Measurements from ENCODE around the gene TEX11.
"Not testable (repeated sequence)": the region's sequence is repeated elsewhere in the genome, so short reads cannot be mapped to it uniquely, and the experiment has no call there.

TEX11 gene

DNA sequence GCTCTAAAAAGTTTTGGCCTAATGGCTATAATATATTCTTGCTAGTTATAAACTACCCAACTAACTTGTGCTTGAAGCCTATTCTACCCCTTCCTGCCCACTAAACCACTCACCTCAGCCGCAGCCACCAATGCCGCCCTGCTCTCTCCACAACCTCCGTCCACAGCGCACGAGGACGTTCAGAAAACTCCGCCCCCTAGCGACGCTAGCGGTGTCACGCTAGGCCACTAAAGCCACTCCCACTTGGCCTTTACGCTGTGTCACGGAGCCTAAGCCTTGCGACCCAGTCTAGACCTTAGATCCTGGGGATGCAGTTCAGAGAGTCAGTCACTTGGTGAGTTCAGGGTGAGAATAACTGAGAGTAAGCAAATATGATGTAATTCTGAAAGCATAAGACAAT is at the start of gene TEX11:
TEX11 (minus strand) TSS at position 171 of the 400 bp plus-strand sequence. CDS start 922 bp downstream, outside the sequence.
- DNase-seq (ENCODE audit: low read depth), result no peak

DNA sequence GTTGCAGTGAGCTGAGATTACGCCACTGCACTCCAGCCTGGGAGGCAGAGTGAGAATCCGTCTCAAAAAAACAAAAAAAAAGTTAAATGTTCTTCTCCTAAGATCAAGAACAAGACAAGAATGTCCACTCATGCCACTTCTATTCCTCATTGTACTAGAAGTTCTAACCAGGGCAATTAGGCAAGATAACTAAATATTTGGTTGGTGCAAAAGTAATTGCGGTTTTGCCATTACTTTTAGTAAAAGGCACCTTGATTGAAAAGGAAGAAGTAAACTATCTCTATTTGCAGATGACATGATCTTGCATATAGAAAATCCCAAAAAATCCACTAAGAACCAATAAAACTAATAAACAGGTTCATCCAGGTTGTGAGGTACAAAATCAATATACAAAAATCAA is 46.4 kb upstream of the TEX11 start:
- DNase-seq (ENCODE audit: low read depth), result no peak

GRCh38 chrX:70924294-70924911 is 15.9 kb upstream of the TEX11 start:
- DNase-seq (ENCODE audit: low read depth), result no peak

DNA sequence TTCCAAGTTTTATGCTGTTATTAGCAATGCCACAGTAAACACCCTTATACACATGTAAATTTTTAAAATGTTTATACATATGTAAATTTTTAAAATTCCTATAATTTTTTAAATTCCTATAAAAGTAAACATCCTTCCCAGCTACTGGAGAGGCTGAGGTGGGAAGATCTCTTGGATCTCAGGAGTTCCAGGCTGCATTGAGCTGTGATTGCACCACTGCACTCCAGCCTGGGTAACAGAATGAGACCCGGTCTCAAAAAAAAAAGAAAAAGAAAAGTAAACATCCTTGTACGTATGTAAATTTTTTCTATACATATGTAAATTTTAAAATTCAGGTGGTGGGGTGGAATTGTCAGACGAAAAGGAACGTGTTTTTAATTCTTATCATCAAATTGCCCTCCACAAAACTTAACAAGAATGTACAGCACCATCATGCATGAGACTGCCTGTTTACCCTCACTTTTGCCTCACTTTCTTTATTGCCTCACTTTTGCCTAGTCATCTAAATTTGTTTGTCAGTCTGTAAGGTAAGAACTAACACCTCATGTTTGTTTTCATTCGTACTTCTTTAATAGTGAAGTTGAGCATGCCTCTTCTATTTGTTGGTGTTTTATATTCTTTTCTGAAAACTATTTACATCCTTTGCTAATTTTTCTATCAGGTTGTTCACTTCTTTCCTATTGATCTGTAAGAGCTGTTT is 14.4 kb upstream of the TEX11 start:
- DNase-seq (ENCODE audit: low read depth), result no peak

- DNase-seq (ENCODE audit: low read depth), result no peak
These were observed 13.3 kb upstream of the TEX11 start for GRCh38 chrX:70921709-70922352.

- no peak for DNase-seq (ENCODE audit: low read depth)
These were observed 8.2 kb upstream of the TEX11 start for GRCh38 chrX:70916754-70917153.

- no peak for DNase-seq (ENCODE audit: low read depth)
These were observed 611 bp downstream of the TEX11 start for GRCh38 chrX:70907900-70908299.

GRCh38 chrX:70901465-70901864 is 7.0 kb downstream of the TEX11 start:
- no peak for DNase-seq (ENCODE audit: low read depth)

DNA sequence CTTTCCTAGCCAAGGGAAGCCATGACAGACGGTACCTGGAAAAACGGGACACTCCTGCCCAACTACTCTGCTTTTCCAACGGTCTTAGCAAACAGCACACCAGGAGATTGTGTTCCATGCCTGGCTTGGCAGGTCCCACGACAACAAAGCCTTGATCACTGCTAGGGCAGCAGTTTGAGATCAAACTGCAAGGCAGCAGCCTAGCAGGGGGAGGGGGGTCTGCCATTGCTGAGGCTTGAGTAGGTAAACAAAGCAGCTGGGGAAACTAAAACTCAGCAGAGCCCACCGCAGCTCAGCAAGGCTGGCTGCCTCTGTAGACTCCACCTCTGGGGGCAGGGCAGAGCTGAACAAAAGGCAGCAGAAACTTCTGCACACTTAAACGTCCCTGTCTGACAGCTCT is 18.1 kb downstream of the TEX11 start:
- not testable (repeated sequence) for DNase-seq (ENCODE audit: low read depth)

DNA sequence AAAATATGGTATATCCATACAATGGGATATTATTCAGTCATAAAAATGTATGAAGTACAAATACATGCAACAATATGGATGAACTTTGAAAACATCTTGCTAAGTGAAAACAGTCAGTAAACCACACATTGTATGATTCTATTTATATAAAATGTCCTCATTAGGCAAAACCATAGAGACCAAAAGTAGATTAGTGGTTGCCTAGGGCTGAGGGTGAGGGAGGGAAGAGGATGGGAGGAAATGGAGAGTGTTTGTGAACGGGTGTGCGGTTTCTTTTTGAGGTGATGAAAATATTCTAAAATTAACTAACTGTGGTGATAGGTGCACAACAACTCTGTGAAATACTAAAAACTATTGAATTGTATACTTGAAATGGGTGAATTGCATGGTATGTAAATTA is 29.6 kb downstream of the TEX11 start:
- no peak for DNase-seq (ENCODE audit: low read depth)

GRCh38 chrX:70852294-70852693 is 56.2 kb downstream of the TEX11 start:
- DNase-seq (ENCODE audit: low read depth), result no peak

DNA sequence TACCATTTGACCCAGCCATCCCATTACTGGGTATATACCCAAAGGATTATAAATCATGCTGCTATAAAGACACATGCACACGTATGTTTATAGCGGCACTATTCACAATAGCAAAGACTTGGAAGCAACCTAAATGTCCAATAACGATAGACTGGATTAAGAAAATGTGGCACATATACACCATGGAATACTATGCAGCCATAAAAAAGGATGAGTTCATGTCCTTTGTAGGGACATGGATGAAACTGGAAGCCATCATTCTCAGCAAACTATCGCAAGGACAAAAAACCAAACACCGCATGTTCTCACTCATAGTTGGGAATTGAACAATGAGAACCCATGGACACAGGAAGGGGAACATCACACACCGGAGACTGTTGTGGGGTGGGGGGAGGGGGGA is 64.4 kb downstream of the TEX11 start:
- not testable (repeated sequence) for DNase-seq (ENCODE audit: low read depth)

DNA sequence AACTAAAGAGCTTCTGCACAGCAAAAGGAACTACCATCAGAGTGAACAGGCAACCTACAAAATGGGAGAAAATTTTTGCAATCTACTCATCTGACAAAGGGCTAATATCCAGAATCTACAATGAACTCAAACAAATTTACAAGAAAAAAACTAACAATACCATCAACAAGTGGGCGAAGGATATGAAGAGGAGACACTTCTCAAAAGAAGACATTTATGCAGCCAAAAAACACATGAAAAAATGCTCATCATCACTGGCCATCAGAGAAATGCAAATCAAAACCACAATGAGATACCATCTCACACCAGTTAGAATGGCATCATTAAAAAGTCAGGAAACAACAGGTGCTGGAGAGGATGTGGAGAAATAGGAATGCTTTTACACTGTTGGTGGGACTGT is 64.9 kb downstream of the TEX11 start:
- not testable (repeated sequence) for DNase-seq (ENCODE audit: low read depth)

- DNase-seq (ENCODE audit: low read depth), result no peak
These were observed 73.9 kb downstream of the TEX11 start for GRCh38 chrX:70834589-70834988.

DNA sequence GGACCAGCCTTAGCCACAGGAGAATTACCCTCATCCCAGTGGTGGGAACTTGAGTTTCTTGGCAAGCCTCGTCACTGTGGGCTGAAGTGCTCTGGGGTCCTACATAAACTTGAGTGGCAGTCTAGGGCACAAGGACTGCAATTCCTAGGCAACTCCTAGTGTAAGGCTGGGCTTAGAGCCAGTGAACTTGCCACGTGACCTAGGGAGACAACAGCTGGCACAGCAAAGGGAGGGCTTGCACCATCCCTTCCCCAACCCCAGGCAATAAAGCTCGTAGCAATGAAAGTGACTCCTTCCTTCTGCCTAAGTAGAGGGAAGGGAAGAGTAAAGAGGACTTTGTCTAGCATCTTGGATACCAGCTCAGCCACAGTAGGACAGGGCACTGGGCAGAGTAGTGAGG is 81.8 kb downstream of the TEX11 start:
- no peak for DNase-seq (ENCODE audit: low read depth)

DNA sequence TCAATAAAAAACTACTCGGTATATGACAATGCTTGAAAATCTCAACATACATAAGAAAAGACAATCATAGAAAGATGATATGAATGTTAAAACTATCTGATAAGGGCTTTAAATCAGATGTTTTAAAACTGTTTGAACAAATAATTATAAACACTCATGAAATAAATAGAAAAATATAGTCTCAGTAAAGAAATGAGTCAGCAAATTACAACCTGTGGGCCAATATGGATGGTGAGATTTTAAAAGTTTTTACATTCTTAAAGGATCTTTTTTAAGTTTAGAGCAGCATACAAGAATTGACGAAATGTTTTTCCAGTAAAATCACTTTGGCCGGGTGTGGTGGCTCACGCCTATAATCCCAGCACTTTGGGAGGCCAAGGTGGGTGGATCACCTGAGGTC is 83.1 kb downstream of the TEX11 start:
- DNase-seq (ENCODE audit: low read depth), result no peak

DNA sequence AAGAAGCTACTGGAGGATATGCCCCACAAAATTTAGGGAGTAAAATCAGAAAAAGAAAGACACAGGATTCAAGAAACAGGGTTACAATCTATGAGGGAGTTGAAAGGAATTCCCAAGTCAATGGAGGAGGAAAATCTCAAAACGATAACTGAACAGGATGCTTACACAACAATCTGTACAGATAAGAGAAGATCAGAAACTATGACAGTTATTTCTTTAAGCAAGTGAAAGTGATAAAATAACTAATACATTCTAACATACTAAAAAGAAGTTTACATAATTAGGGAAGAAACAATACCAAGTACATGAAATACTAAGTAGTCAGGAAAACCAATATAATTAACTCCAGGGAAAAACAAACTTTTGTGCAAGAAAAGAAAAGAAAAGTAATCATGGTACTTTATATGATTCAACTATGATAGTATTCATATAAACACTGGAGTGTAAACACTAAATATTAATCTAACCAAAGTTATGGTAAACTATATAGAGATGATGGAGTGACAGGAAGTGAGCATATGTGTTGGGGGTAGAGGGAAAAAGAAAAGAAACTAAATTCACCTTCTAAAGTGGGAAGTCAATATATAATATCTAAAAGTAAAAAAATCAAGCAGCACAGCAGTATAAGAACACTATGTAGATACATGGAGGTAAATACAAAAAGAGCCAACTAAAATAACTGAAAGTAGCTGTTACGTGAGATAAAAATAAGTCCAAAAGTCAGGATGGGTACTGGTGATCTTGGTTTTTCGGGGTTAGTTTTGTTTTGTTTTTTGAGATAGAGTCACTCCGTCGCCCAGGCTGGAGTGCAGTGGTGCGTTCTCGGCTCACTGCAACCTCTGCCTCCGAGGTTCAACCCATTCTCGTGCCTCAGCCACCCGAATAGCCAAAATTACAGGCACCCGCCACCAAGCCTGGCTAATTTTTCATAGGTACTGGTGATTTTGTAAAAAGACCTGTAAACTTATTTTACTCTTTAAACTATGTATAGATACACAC is 99.3 kb downstream of the TEX11 start:
- no peak for DNase-seq (ENCODE audit: low read depth)

DNA sequence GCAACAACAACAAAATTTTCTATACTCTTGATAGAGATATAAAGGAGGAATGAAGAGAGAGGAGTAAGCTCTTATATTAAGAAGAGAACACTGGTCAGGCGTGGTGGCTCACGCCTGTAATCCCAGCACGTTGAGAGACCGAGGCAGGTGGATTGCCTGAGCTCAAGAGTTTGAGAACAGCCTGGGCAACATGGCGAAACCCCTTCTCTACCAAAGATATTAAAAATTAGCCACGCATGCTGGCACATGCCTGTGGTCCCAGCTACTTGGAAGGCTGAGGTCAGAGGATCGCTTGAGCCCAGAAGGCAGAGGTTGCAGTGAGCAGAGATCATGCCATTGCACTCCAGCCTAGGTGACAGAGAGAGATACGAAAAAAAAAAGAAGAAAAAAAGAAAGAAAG is 102.4 kb downstream of the TEX11 start:
- no peak for DNase-seq (ENCODE audit: low read depth)

GRCh38 chrX:70796742-70797141 is 111.8 kb downstream of the TEX11 start:
- DNase-seq (ENCODE audit: low read depth), result not testable (repeated sequence)

GRCh38 chrX:70774223-70774622 is 134.3 kb downstream of the TEX11 start:
- no peak for DNase-seq (ENCODE audit: low read depth)

DNA sequence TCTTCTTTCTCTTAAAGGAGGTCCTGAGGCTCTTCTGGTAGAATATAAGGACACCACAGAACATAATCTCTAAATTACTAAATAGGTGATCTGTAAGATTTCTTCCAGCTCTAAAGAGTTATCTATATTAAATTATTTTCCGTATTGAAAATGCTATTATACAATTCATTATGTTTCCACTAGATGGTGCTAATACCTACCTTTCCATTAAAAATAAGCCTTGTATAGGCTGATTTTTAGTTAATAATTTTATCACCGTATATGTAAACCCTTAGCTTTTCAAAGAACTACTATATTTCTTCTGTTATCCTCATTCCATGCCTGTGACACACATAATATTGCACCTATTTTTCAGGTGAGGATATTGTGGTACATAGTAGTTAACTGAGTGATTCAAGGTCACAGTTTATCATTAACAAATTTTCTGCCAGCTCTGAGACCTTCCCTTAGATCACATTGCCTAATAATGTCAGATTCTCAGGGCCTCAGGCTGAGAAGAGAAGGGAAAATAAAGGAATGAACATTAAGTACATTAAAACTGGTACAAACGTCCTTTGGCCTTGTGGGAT is 138.8 kb downstream of the TEX11 start:
- no peak for DNase-seq (ENCODE audit: low read depth)

DNA sequence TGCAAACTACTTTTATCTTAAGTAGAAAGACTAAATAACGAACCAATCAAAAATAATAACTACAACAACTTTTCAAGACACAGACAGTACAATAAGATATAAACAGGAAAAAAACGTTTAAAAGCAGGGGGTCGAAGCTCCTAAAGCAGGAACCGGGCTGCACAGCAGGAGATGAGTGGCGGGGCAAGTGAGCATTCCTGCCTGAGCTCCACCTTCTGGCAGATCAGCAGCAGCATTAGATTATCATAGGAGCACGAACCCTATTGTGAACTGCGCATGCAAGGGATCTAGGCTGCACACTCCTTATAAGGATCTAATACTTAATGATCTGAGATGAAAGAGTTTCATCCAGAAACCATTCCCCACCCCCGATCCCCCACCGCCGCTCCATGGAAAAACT is 146.2 kb downstream of the TEX11 start:
- no peak for DNase-seq (ENCODE audit: low read depth)
